Fibroblast of villous mesenchyme (primary cell): ENCODE data around the gene UGT1A1. TPM values are rescaled to one million over a fixed set of nuclear protein-coding genes. Genes with fewer than 3 reads are reported as not detected.

Source experiments
- DNase-seq: peaks from one replicate; pipeline ENCODE4 v3.0.0-alpha.2; 2010; ENCODE audit warnings: low read depth
- H3K4me3 ChIP-seq: 2 replicates; pipeline ENCODE4 v1.5.1; 2011; ENCODE audit warnings: low read depth, mild to moderate bottlenecking, low read length
- CTCF ChIP-seq: IDR thresholded peaks from 2 replicates; pipeline ENCODE4 v1.5.1; 2012; ENCODE audit warnings: low read depth, mild to moderate bottlenecking, low read length; ENCODE audit not compliant: insufficient read depth
- total RNA-seq: library from RNA; depleted of rRNA; stranded (reverse); fragments of >200 nt; gene quantifications from 2 replicates; pipeline ENCODE4 v1.2.3, GENCODE V29; 2012

UGT1A1 gene
- total RNA-seq, 1 donor, result not detected

- DNase-seq, result peak; percentile 58
- TF ChIP-seq CTCF, result no peak
- H3K4me3 ChIP-seq, result no peak overlapping the region
These were observed 1.1 kb downstream of the UGT1A1 start for GRCh38 chr2:233761040-233761769.

- peak; percentile 66 for DNase-seq
- no peak for TF ChIP-seq CTCF
- H3K4me3 ChIP-seq, result no peak overlapping the region
These were observed 4.2 kb downstream of the UGT1A1 start for GRCh38 chr2:233764264-233764663.

GRCh38 chr2:233764761-233765160 is 4.7 kb downstream of the UGT1A1 start:
- no peak for TF ChIP-seq CTCF
- DNase-seq, result no peak
- H3K4me3 ChIP-seq, result no peak overlapping the region

GRCh38 chr2:233766416-233766815 is 6.3 kb downstream of the UGT1A1 start:
- no peak for TF ChIP-seq CTCF
- no peak for DNase-seq
- no peak overlapping the region for H3K4me3 ChIP-seq

GRCh38 chr2:233768076-233768475 is 8.0 kb downstream of the UGT1A1 start:
- no peak for TF ChIP-seq CTCF
- DNase-seq, result no peak
- H3K4me3 ChIP-seq, result no peak overlapping the region

- TF ChIP-seq CTCF, result no peak
- DNase-seq, result no peak
- no peak overlapping the region for H3K4me3 ChIP-seq
These were observed 9.2 kb downstream of the UGT1A1 start for GRCh38 chr2:233769260-233769659.

GRCh38 chr2:233772153-233772552 is 12.1 kb downstream of the UGT1A1 start:
- no peak overlapping the region for H3K4me3 ChIP-seq
- DNase-seq, result no peak
- TF ChIP-seq CTCF, result no peak
